SK-N-SH treated with all-trans-retinoic acid at 6 μM for 48 hours (cell line): ENCODE results near the gene CPNE4.

Experiments used
- BACH2 ChIP-seq: fragments of 250-450 bp; sonication (Bioruptor Pico); IDR thresholded peaks from 2 replicates; pipeline ENCODE4 v1.9.0; 2021; ENCODE audit warnings: mild to moderate bottlenecking, borderline replicate concordance
- OSR1 ChIP-seq: fragments of 250-450 bp; sonication (Bioruptor Pico); IDR thresholded peaks from 2 replicates; pipeline ENCODE4 v1.8.0; 2022; ENCODE audit warnings: moderate library complexity, mild to moderate bottlenecking, inconsistent platforms
- SNAI2 ChIP-seq: fragments of 250-450 bp; sonication (Bioruptor Pico); IDR thresholded peaks from 2 replicates; pipeline ENCODE4 v1.5.0; 2020; ENCODE audit warnings: mild to moderate bottlenecking, moderate library complexity

- no peak for TF ChIP-seq BACH2 (CRISPR knock-in tag)
- no peak for TF ChIP-seq OSR1 (CRISPR knock-in tag)
- no peak for TF ChIP-seq SNAI2 (CRISPR knock-in tag)
Measured at GRCh38 chr3:131586277-131586676, 448.5 kb downstream of the CPNE4 start.
